ENCODE data around the gene GBP3.

GRCh38 chr1:88990426-88990825, 32.2 kb downstream of the GBP3 start:
- TF ChIP-seq CTCF (IDR thresholded peaks at IDR 0.05; ENCODE audit: insufficient read depth, low read length, poor library complexity, severe bottlenecking), result no peak
- no peak for TF ChIP-seq EZH2phosphoT487 (conservative IDR thresholded peaks at IDR 0.05; ENCODE audit: low read length)

Measured in SU-DHL-6 (cell line).